T-cell (primary cell): ENCODE results near the gene CR1. TPM values are rescaled to one million over a fixed set of nuclear protein-coding genes. Genes with fewer than 3 reads are reported as not detected.
"Not testable (repeated sequence)": the region's sequence is repeated elsewhere in the genome, so short reads cannot be mapped to it uniquely, and the experiment has no call there.

ENCODE experiments used
- ATAC-seq, 4 experiments: fragments of 200-7000 bp in 3 of 4; fragments of 150-1000 bp in 1 of 4; cut with Tn5 transposase; replicated peaks in 1 of 4; 1 replicate in 3 of 4; 2 replicates in 1 of 4; pipeline ENCODE4 v1.10.0; 2021; ENCODE audit warnings: moderate library complexity in 3 of 4, mild to moderate bottlenecking in 2 of 4, moderate number of reproducible peaks in 1 of 4
- CTCF ChIA-PET, 2 donors: fragments of 300-600 bp; sonication (Branson Sonifier 250); formaldehyde crosslinking; loops; one replicate each; lab custom pipeline; 2022; ENCODE audit warnings: antibody characterized with exemption in 2 of 2; lab: Charles Lee
- POLR2A ChIA-PET, 2 donors: fragments of 300-600 bp; sonication (Branson Sonifier 250); formaldehyde crosslinking; loops; one replicate each; lab custom pipeline; 2022; ENCODE audit warnings: antibody characterized with exemption in 2 of 2; lab: Charles Lee
- DNase-seq, 35 experiments: peaks; one replicate each; pipeline versions ENCODE4 v3.0.0 to v3.0.0-alpha.2; 2013 to 2023
- H3K27ac ChIP-seq: one replicate; pipeline ENCODE4 v1.5.1; 2013; ENCODE audit warnings: low read length
- H3K27me3 ChIP-seq, 2 experiments: replicated peaks in 1 of 2; 1 replicate in 1 of 2; 2 replicates in 1 of 2; pipeline versions ENCODE4 v1.6.1 to v1.7.0; 2013; ENCODE audit warnings: low read length in 1 of 2, mixed read lengths in 1 of 2; ENCODE audit not compliant: control insufficient read depth in 2 of 2, insufficient read depth in 2 of 2; ENCODE audit errors: extremely low read depth in 1 of 2
- H3K36me3 ChIP-seq, 2 donors: 1 replicate in 1 of 2; 2 replicates in 1 of 2; pipeline versions ENCODE4 v1.6.1 to v1.7.0; 2013; ENCODE audit warnings: low read length in 1 of 2; ENCODE audit not compliant: control insufficient read depth in 2 of 2, insufficient read depth in 1 of 2; ENCODE audit errors: extremely low read depth in 1 of 2
- H3K4me1 ChIP-seq, 2 experiments: 1 replicate in 1 of 2; 2 replicates in 1 of 2; pipeline versions ENCODE4 v1.6.1 to v1.7.0; 2013; ENCODE audit warnings: low read length in 2 of 2, mixed read lengths in 1 of 2; ENCODE audit not compliant: insufficient read depth in 2 of 2, control insufficient read depth in 1 of 2; ENCODE audit errors: extremely low read depth in 1 of 2
- H3K4me3 ChIP-seq, 2 donors: 1 replicate in 1 of 2; 2 replicates in 1 of 2; pipeline versions ENCODE4 v1.5.1 to v1.7.0; 2013; ENCODE audit warnings: mild to moderate bottlenecking in 2 of 2, low read length in 1 of 2, moderate library complexity in 1 of 2; ENCODE audit not compliant: control insufficient read depth in 1 of 2; ENCODE audit errors: extremely low read depth in 1 of 2
- H3K9me3 ChIP-seq: 2 replicates; pipeline ENCODE4 v1.7.0; 2013
- H3K27ac Mint-ChIP-seq, 2 donors: one replicate each; pipeline ENCODE4 v1.8.0; 2020 to 2021; ENCODE audit warnings: mild to moderate bottlenecking in 2 of 2, mixed read lengths in 2 of 2
- H3K27me3 Mint-ChIP-seq, 2 donors: one replicate each; pipeline ENCODE4 v1.8.0; 2021 to 2022; ENCODE audit warnings: mixed read lengths in 2 of 2
- H3K36me3 Mint-ChIP-seq: one replicate; pipeline ENCODE4 v1.8.0; 2021; ENCODE audit warnings: mixed read lengths
- H3K4me1 Mint-ChIP-seq, 3 donors: one replicate each; pipeline ENCODE4 v1.8.0; 2020 to 2022; ENCODE audit warnings: mixed read lengths in 3 of 3, mild to moderate bottlenecking in 1 of 3
- H3K4me3 Mint-ChIP-seq, 3 donors: one replicate each; pipeline ENCODE4 v1.8.0; 2020 to 2022; ENCODE audit warnings: mild to moderate bottlenecking in 3 of 3, mixed read lengths in 3 of 3, moderate library complexity in 3 of 3
- H3K9me3 Mint-ChIP-seq, 3 donors: one replicate each; pipeline ENCODE4 v1.8.0; 2020 to 2022; ENCODE audit warnings: mixed read lengths in 3 of 3
- WGBS: methylation state at CpG from one replicate; pipeline ENCODE4 v1.1.5; 2013; ENCODE audit warnings: missing lambda C conversion rate; ENCODE audit not compliant: insufficient coverage; 5-methylcytosine and 5-hydroxymethylcytosine counted together
- total RNA-seq, 35 experiments: library from RNA in 6 of 35; stranded (reverse) in 6 of 35; fragments of 120-200 nt in 1 of 35; gene quantifications; one replicate each; pipeline versions ENCODE4 v1.2.1 to v1.2.4 and lab custom pipeline; 2013 to 2026

The CR1 gene
- total RNA-seq, 5 donors from 2014 or later (not counting 1 experiment from before 2014, with no cell fraction given), result 2.8 to 11.7 (median 8.8) TPM

DNA sequence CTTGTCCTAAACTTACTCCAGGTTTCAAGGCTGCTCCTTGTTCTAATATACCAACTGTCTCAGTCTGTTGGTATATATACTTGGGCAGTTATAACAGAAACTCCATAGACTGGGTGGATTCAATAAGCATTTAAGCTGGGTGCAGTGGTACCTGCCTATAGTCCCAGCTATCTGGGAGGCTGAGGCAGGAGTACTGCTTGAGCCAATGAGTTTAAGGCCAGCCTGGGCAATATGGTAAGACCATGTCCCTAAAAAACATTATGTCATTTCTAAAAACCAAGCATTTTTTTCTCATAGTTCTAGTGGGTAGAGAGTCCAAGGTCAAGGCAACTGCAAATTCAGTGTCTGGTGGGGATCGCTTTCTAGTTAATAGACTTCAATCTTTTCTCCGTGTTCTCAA is 131.5 kb downstream of the CR1 start:
- Mint-ChIP-seq H3K36me3 (peaks cover 7% of the 10 kb centered on the region), H3K27ac (no peak overlapping the region), H3K27me3 (no peaks in the 10 kb centered on the region), H3K4me3 (no peak overlapping the region), H3K9me3 (peaks cover 0 to 6% (median 0%) of the 10 kb centered on the region in 3 donors), H3K4me1 (no peaks in the 10 kb centered on the region)
- H3K27me3 ChIP-seq, result no peaks in the 10 kb centered on the region
- H3K4me3 ChIP-seq, result no peak overlapping the region
- DNase-seq (no peak), ATAC-seq (no peak)
- CTCF ChIA-PET, result no interaction called here
- H3K27ac ChIP-seq, result no peak overlapping the region
- no peaks in the 10 kb centered on the region for H3K9me3 ChIP-seq
- WGBS, result no CpG with 5 or more reads among the region's 2 CpGs
- H3K36me3 ChIP-seq, result no peaks in the 10 kb centered on the region
- no peaks in the 10 kb centered on the region for H3K4me1 ChIP-seq
- POLR2A ChIA-PET, result no interaction called here

DNA sequence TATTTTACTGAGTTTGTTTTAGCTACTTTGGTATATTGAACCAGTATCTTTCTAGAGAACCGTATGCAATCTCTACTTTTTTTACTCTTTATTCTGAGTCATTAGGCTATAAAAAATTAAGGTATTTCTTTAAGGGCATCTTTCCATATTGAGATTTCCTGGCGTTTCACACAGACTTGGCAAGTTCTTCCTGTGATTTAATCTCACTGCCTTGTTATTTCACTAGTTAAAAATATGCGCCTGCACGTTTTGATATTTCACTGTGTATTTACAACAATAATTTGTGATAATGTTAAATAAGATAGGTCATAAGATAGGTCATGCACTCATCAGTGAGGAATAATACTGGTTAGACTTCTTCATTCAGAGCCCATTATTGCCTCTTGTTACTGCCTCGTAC is 132.8 kb downstream of the CR1 start:
- DNase-seq, result no peak
- Mint-ChIP-seq H3K4me1 (no peaks in the 10 kb centered on the region), H3K9me3 (peaks cover 0 to 6% (median 0%) of the 10 kb centered on the region in 3 donors), H3K27me3 (peaks cover 0 to 2% of the 10 kb centered on the region in 2 donors), H3K36me3 (peaks cover 10% of the 10 kb centered on the region), H3K27ac (no peak overlapping the region), H3K4me3 (no peak overlapping the region)
- Histone ChIP-seq H3K4me1 (no peaks in the 10 kb centered on the region), H3K9me3 (no peaks in the 10 kb centered on the region), H3K36me3 (no peaks in the 10 kb centered on the region), H3K4me3 (no peak overlapping the region), H3K27me3 (no peaks in the 10 kb centered on the region), H3K27ac (no peak overlapping the region)
- no CpG with 5 or more reads among the region's 5 CpGs for WGBS
- ATAC-seq, result no peak
- ChIA-PET POLR2A (no interaction called here), CTCF (interaction anchor here in 1 of 2 donors (0.7 kb wide), 1 partner anchor 8 kb away, joined by 4 read pairs; no protein-coding TSS in a partner anchor)

DNA sequence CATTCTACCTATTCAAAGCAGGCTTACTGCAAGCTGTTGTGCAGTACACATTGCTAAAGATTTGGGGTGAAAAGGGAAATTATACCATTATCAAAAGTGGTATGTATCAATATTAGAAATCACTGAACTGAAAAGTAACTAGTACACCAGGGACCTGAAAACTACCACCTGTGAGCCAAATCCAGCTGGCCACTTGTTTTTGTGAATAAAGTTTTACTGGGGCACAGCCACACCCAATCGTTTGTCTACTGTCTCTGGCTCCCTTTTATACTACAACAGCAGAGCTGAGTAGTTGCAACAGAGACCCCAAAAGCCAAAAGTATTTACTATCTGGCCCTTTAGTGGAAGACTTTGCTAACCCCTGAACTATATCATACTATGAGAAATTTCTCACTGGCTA is 135.2 kb downstream of the CR1 start:
- no peaks in the 10 kb centered on the region for H3K4me1 Mint-ChIP-seq
- ChIA-PET POLR2A (no interaction called here), CTCF (interaction anchor here in 1 of 2 donors (0.7 kb wide), 1 partner anchor 551 kb away, joined by 3 read pairs; no protein-coding TSS in a partner anchor)
- no peak overlapping the region for H3K4me3 Mint-ChIP-seq
- no peak overlapping the region for H3K4me3 ChIP-seq
- DNase-seq (no peak), ATAC-seq (no peak)
- WGBS, result no CpG with 5 or more reads among the region's 1 CpG
- peaks cover 6% of the 10 kb centered on the region for H3K36me3 Mint-ChIP-seq
- no peak overlapping the region for H3K27ac Mint-ChIP-seq
- H3K27me3 Mint-ChIP-seq, result peaks cover 0 to 5% of the 10 kb centered on the region in 2 donors
- H3K27me3 ChIP-seq, result no peaks in the 10 kb centered on the region
- no peaks in the 10 kb centered on the region for H3K9me3 ChIP-seq
- no peak overlapping the region for H3K27ac ChIP-seq
- no peaks in the 10 kb centered on the region for H3K36me3 ChIP-seq
- H3K9me3 Mint-ChIP-seq, result no peaks in the 10 kb centered on the region
- H3K4me1 ChIP-seq, result no peaks in the 10 kb centered on the region

DNA sequence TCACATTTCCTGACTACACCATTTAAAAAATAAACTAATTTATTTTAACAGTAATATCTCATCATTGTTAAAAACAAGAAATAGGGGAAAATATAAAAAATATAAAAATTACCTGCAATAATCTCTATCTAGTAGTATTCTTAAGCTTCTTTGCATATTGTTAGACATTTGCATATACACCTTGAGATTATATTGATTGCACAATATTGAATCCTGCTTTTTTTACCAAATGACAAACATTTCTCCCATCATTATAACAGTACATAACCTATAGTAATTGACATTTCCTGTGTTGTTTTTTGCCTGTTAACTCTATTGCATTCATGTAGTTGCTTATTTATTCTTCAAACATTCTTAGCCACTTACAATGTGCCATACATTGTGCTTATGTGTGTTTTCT is 137.3 kb downstream of the CR1 start:
- H3K36me3 ChIP-seq, result no peaks in the 10 kb centered on the region
- ChIA-PET CTCF (no interaction called here), POLR2A (no interaction called here)
- H3K4me3 Mint-ChIP-seq, result no peak overlapping the region
- H3K4me1 ChIP-seq, result no peaks in the 10 kb centered on the region
- ATAC-seq (no peak), DNase-seq (no peak)
- H3K9me3 Mint-ChIP-seq, result no peaks in the 10 kb centered on the region
- no peak overlapping the region for H3K4me3 ChIP-seq
- H3K27ac Mint-ChIP-seq, result no peak overlapping the region
- H3K27me3 Mint-ChIP-seq, result peaks cover 1 to 8% of the 10 kb centered on the region in 2 donors
- H3K27me3 ChIP-seq, result no peaks in the 10 kb centered on the region
- no peaks in the 10 kb centered on the region for H3K9me3 ChIP-seq
- H3K27ac ChIP-seq, result no peak overlapping the region
- no peaks in the 10 kb centered on the region for H3K4me1 Mint-ChIP-seq
- H3K36me3 Mint-ChIP-seq, result peaks cover 6% of the 10 kb centered on the region

DNA sequence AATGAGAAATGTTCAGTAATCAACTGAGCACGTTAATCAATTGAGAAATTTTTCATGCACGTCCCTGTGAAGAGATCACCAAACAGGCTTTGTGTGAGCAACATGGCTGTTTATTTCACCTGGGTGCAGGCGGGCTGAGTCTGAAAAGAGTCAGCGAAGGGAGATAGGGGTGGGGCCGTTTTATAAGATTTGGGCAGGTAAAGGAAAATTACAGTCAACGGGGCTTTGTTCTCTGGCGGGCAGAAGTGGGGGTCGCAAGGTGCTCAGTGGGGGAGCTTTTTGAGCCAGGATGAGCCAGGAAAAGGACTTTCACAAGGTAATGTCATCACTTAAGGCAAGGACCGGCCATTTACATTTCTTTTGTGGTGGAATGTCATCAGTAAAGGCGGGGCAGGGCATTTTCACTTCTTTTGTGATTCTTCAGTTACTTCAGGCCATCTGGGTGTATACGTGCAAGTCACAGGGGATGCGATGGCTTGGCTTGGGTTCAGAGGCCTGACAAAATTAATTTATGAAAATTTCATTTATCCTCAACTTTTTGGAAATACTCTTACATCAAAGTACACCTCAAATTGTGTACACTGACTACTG is 137.8 kb downstream of the CR1 start:
- POLR2A ChIA-PET, H3K4me3 ChIP-seq, H3K36me3 Mint-ChIP-seq, H3K9me3 Mint-ChIP-seq, H3K4me1 ChIP-seq, H3K27me3 ChIP-seq, H3K4me3 Mint-ChIP-seq, ATAC-seq, H3K9me3 ChIP-seq, H3K36me3 ChIP-seq, DNase-seq, H3K4me1 Mint-ChIP-seq, CTCF ChIA-PET, H3K27ac Mint-ChIP-seq, H3K27ac ChIP-seq: not testable (repeated sequence)
- H3K27me3 Mint-ChIP-seq, result peaks cover 5 to 14% of the 10 kb centered on the region in 2 donors
- 91% methylated on average over 5 of the region's 12 CpGs for WGBS

DNA sequence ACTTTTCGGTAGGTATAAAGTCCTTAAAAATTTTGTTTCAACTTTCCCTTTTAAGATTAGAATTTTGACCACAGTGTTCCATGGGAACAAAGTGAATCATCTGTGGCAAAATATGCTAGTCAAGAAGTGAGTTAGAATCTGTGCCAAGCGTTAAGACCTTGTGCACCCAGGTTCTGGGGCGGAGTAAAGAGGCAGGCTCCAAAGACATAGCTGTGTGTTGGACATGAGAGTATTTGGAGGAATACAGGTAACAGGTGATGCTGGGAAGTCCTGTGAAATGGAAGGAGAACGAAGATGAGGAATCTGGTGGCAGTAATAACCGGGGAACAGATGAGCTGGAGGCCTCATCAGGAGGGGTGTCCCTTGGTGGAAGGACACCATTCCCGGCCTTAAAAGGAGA is 138.3 kb downstream of the CR1 start:
- CTCF ChIA-PET, H3K27me3 ChIP-seq, H3K4me1 Mint-ChIP-seq, H3K27ac Mint-ChIP-seq, H3K4me1 ChIP-seq, H3K36me3 ChIP-seq, H3K36me3 Mint-ChIP-seq, H3K4me3 ChIP-seq, POLR2A ChIA-PET, DNase-seq, H3K4me3 Mint-ChIP-seq, ATAC-seq, H3K27ac ChIP-seq, H3K9me3 Mint-ChIP-seq, H3K9me3 ChIP-seq: not testable (repeated sequence)
- WGBS, result 75% methylated on average over 2 of the region's 6 CpGs
- H3K27me3 Mint-ChIP-seq, result peaks cover 6 to 16% of the 10 kb centered on the region in 2 donors
